ENCODE data around the gene ACCS.

- TF ChIP-seq CTCF (IDR thresholded peaks at IDR 0.05) (no peak), POLR2AphosphoS5 (IDR thresholded peaks at IDR 0.05; ENCODE audit: insufficient read depth in 1 of 2, low read depth in 1 of 2) (no peak), POLR2A (IDR thresholded peaks at IDR 0.05) (no peak)
Observed at GRCh38 chr11:44071157-44071556, 5.1 kb downstream of the ACCS start.

Measured in vagina (tissue), 2 donors.